Muscle of leg (tissue), 11 donors: ENCODE measurements around the gene CDH4. TPM values are rescaled to one million over a fixed set of nuclear protein-coding genes. Genes with fewer than 3 reads are reported as not detected.

Experiments
- DNase-seq: peaks from one replicate; pipeline ENCODE4 v3.0.0; 2013
- H3K27ac ChIP-seq: one replicate; pipeline ENCODE4 v1.5.1; 2013; ENCODE audit warnings: mild to moderate bottlenecking, low read length, control low read depth
- H3K27me3 ChIP-seq: one replicate; pipeline ENCODE4 v1.6.1; 2013; ENCODE audit warnings: low read length; ENCODE audit not compliant: control insufficient read depth, insufficient read depth
- H3K36me3 ChIP-seq: one replicate; pipeline ENCODE4 v1.6.1; 2013; ENCODE audit warnings: low read length; ENCODE audit not compliant: control insufficient read depth, insufficient read depth
- H3K4me1 ChIP-seq: one replicate; pipeline ENCODE4 v1.6.1; 2013; ENCODE audit warnings: low read length; ENCODE audit not compliant: control insufficient read depth, insufficient read depth
- H3K4me3 ChIP-seq: one replicate; pipeline ENCODE4 v1.5.1; 2013; ENCODE audit warnings: low read length, control low read depth
- H3K9me3 ChIP-seq: replicated peaks from 2 replicates; pipeline ENCODE4 v1.6.1; 2013; ENCODE audit warnings: low read depth, low read length; ENCODE audit not compliant: control insufficient read depth
- WGBS: methylation state at CpG from one replicate; pipeline ENCODE4 v1.1.5; 2013; ENCODE audit warnings: missing lambda C conversion rate; ENCODE audit not compliant: insufficient coverage; 5-methylcytosine and 5-hydroxymethylcytosine counted together
- polyA plus RNA-seq, 8 donors: library from polyadenylated mRNA; unstranded; fragments of 120-200 nt; gene quantifications; one replicate each; pipeline versions ENCODE4 v1.2.1 to v1.2.3, GENCODE V29; 2013; ENCODE audit warnings: inconsistent platforms in 1 of 8, low replicate concordance in 1 of 8; ENCODE audit not compliant: insufficient read length in 8 of 8, insufficient read depth in 1 of 8
- total RNA-seq: library from RNA; stranded (reverse); fragments of 120-200 nt; gene quantifications from one replicate; pipeline ENCODE4 v1.2.4, GENCODE V29; 2013

The CDH4 gene
- total and polyA plus RNA-seq, 9 donors: 0.66 to 1.4 (median 1.2) TPM

- no peak overlapping the region for H3K4me3 ChIP-seq
- H3K27me3 ChIP-seq: peaks cover 5% of the 10 kb centered on the region
- no peak for DNase-seq
- no peaks in the 10 kb centered on the region for H3K36me3 ChIP-seq
- no peak overlapping the region for H3K27ac ChIP-seq
- WGBS: 96% methylated on average over 10 of the region's 15 CpGs
- H3K9me3 ChIP-seq: peaks cover 8% of the 10 kb centered on the region
- no peaks in the 10 kb centered on the region for H3K4me1 ChIP-seq
Observed at GRCh38 chr20:61905781-61906523, 653.9 kb downstream of the CDH4 start.

- no peak for DNase-seq
- H3K27me3 ChIP-seq: no peaks in the 10 kb centered on the region
Observed at GRCh38 chr20:61907081-61907891, 655.2 kb downstream of the CDH4 start.

DNA sequence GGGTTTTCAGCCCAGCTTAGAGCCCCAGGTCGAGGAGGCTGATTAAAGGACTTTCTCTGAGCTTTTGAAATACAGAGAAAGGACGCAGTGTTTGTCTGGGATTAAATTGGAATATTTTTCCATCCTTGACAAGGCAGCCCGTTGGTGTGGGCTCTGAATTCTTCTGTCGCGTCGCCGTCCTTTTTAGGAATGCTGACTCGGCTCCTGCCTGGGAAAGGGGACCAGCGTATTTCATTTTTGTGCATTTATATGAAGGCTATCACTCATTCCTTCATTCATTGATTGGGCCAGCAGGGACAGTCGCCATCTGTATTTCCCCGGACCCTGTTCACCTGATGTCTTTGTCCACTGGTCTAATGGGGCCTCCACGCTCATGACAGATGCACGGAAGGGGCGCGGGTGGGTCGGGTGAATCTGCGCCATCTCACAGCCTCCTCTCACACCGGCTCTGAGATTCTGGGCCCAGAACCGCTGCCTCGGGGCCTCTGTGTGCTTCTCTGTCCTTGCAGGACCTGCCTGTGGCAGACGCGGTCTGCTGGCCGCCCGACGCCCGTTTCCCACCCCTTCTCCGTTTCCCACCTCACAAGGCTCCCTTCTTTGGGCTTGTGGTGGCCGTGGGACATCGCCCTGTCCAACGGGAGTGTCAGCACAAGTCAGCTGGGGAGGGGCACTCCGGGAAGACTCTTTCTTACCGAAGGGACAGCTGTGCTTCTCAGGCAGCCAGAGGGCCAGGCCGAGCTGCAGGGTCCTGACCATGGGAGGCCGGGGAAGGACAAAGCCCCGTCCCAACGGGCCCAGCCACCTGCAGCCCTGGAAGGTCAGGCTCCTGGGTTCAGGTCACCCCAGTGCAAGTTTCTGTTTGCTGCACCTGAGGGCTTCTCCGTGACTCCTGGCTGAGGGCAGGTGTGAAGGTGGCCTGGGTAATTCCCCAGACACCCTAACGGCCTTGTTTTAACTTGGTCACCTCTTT is 656.3 kb downstream of the CDH4 start:
- DNase-seq: no peak
- H3K36me3 ChIP-seq: no peaks in the 10 kb centered on the region
- 80% methylated on average over 35 of the region's 38 CpGs for WGBS
- H3K27ac ChIP-seq: no peak overlapping the region
- H3K4me3 ChIP-seq: no peak overlapping the region
- H3K9me3 ChIP-seq: peaks cover 8% of the 10 kb centered on the region
- H3K4me1 ChIP-seq: no peaks in the 10 kb centered on the region
- H3K27me3 ChIP-seq: no peaks in the 10 kb centered on the region

More at GRCh38 chr20:61907081-61907891, 655.2 kb downstream of the CDH4 start:
- Histone ChIP-seq H3K36me3 (no peaks in the 10 kb centered on the region), H3K27ac (no peak overlapping the region), H3K4me3 (no peak overlapping the region), H3K4me1 (no peaks in the 10 kb centered on the region), H3K9me3 (peaks cover 8% of the 10 kb centered on the region)
- WGBS: 70% methylated on average over 18 of the region's 24 CpGs

GRCh38 chr20:61909028-61909427 is 657.0 kb downstream of the CDH4 start:
- 65% methylated on average over 9 of the region's 9 CpGs for WGBS
- Histone ChIP-seq H3K27me3 (no peaks in the 10 kb centered on the region), H3K36me3 (no peaks in the 10 kb centered on the region), H3K4me1 (no peaks in the 10 kb centered on the region), H3K4me3 (no peak overlapping the region), H3K27ac (no peak overlapping the region), H3K9me3 (peaks cover 8% of the 10 kb centered on the region)
- no peak for DNase-seq

- Histone ChIP-seq H3K27ac (no peak overlapping the region), H3K4me3 (no peak overlapping the region), H3K4me1 (no peaks in the 10 kb centered on the region), H3K36me3 (no peaks in the 10 kb centered on the region), H3K27me3 (no peaks in the 10 kb centered on the region), H3K9me3 (peaks cover 8% of the 10 kb centered on the region)
- WGBS: 84% methylated on average over 14 of the region's 14 CpGs
- no peak for DNase-seq
Observed at GRCh38 chr20:61909821-61910220, 657.8 kb downstream of the CDH4 start.

GRCh38 chr20:61911824-61912223 is 659.8 kb downstream of the CDH4 start:
- no peaks in the 10 kb centered on the region for H3K27me3 ChIP-seq
- H3K27ac ChIP-seq: no peak overlapping the region
- H3K4me3 ChIP-seq: no peak overlapping the region
- peaks cover 8% of the 10 kb centered on the region for H3K9me3 ChIP-seq
- no peak for DNase-seq
- 60% methylated on average over 1 of the region's 7 CpGs for WGBS
- H3K4me1 ChIP-seq: no peaks in the 10 kb centered on the region
- no peaks in the 10 kb centered on the region for H3K36me3 ChIP-seq

- Histone ChIP-seq H3K4me1 (no peaks in the 10 kb centered on the region), H3K36me3 (no peaks in the 10 kb centered on the region), H3K27ac (no peak overlapping the region), H3K4me3 (no peak overlapping the region), H3K9me3 (peaks cover 8% of the 10 kb centered on the region), H3K27me3 (no peaks in the 10 kb centered on the region)
- WGBS: 83% methylated on average over 13 of the region's 21 CpGs
- no peak for DNase-seq
Observed at GRCh38 chr20:61912665-61913422, 660.8 kb downstream of the CDH4 start.

DNA sequence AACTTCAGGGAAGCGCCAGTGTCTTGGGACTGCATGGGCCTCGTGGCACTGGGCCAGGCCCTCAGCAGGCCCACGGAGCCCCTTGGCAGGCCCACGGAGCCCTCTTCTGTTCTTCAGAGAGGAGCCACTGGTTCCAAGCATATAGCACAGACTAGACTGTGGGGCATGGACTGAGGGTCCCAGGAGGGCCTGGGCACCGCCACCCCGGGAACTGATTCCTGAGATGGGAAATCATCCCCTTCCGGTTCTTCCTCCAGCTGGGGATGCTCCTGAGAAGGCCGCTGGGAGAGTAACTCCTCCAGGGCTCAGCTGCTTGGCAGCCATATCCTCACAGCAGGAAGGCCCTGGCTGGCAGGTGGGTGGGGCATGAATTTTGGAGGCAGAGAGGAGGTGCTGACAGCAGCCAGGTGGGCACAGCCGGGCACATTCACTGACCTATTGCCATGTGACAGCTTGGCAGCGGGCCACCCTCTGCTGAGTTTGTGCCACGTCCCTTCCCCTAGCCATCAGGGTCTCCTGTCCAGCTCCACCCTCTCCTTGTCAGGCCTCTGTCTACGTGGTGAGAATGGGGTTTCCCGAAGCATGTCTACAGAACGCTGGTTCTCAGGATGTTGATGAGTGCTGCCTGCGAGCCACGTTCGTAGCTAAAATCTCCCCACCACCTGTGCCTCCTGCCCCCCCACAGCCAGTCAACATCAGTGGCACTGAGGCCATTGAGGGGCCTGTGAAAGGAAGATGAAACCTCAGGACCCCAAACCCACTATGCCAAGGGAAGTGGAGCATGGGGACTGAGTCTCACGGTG is 661.6 kb downstream of the CDH4 start:
- Histone ChIP-seq H3K36me3 (no peaks in the 10 kb centered on the region), H3K9me3 (peaks cover 8% of the 10 kb centered on the region), H3K27me3 (no peaks in the 10 kb centered on the region), H3K27ac (no peak overlapping the region), H3K4me3 (no peak overlapping the region), H3K4me1 (no peaks in the 10 kb centered on the region)
- DNase-seq: no peak
- whole genome bisulfite sequencing: 74% methylated on average over 14 of the region's 18 CpGs

GRCh38 chr20:61915101-61915500 is 663.0 kb downstream of the CDH4 start:
- Histone ChIP-seq H3K4me1 (no peaks in the 10 kb centered on the region), H3K36me3 (no peaks in the 10 kb centered on the region), H3K4me3 (no peak overlapping the region), H3K9me3 (peaks cover 10% of the 10 kb centered on the region), H3K27ac (no peak overlapping the region), H3K27me3 (no peaks in the 10 kb centered on the region)
- DNase-seq: no peak
- WGBS: 76% methylated on average over 7 of the region's 7 CpGs
